Right atrium auricular region (tissue), 2 donors: ENCODE measurements around the gene SMCO4. TPM values are rescaled to one million over a fixed set of nuclear protein-coding genes. Genes with fewer than 3 reads are reported as not detected.

Experiments
- DNase-seq: peaks from one replicate; pipeline ENCODE4 v3.0.0-alpha.2; 2019; ENCODE audit warnings: low spot score
- H3K27ac ChIP-seq, 2 donors: fragments of 200-600 bp; sonication (generic); 1 replicate in 1 of 2; 2 replicates in 1 of 2; pipeline ENCODE4 v1.5.1; 2016 to 2019
- H3K27me3 ChIP-seq, 2 donors: fragments of 200-600 bp; sonication (generic); one replicate each; pipeline versions ENCODE4 v1.5.1 to v1.6.0; 2017 to 2019
- H3K36me3 ChIP-seq: fragments of 200-600 bp; sonication (generic); one replicate; pipeline ENCODE4 v1.5.1; 2016
- H3K4me1 ChIP-seq, 2 donors: fragments of 200-600 bp; sonication (generic); one replicate each; pipeline versions ENCODE4 v1.5.1 to v1.6.0; 2017 to 2019
- H3K4me3 ChIP-seq, 2 donors: fragments of 200-600 bp; sonication (generic); 1 replicate in 1 of 2; 2 replicates in 1 of 2; pipeline ENCODE4 v1.5.1; 2017 to 2019; ENCODE audit warnings: mild to moderate bottlenecking in 1 of 2, moderate library complexity in 1 of 2
- H3K9me3 ChIP-seq, 2 donors: fragments of 200-600 bp; sonication (generic); one replicate each; pipeline ENCODE4 v1.5.1; 2019
- total RNA-seq, 2 donors: library from RNA; depleted of rRNA; stranded (reverse); fragments of >200 nt; gene quantifications; one replicate each; pipeline ENCODE4 v1.1.0, GENCODE V29; 2016
- TF ChIP-seq, protein P1 (sequence below), 2 donors: fragments of 200-600 bp; sonication (generic); IDR thresholded peaks; one replicate each; pipeline ENCODE4 v1.5.1; 2019; ENCODE audit warnings: antibody characterized with exemption in 2 of 2

The SMCO4 gene
- total RNA-seq, 2 donors from 2014 or later, result 37.6 to 79.8 TPM

DNA sequence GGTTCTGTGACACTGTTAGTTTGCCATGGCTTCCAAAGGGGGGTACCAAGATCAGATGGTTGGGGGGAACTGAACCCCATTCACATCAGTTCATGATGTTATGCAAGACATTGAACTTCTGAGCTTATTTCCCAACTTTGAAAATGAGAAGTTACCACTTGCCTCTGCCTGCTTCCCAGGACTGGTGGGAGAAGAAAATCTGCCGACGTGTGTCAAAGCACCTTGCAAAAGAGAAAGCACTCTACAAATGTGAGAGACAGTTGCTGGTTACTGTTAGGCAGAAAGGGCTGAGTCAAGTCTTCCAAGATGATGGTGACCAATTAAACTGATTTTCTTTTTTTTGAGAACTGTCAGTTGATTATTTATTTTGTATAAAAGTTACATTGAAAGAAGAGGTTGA lies 45.6 kb downstream of the SMCO4 start:
- TF ChIP-seq, protein P1, sequence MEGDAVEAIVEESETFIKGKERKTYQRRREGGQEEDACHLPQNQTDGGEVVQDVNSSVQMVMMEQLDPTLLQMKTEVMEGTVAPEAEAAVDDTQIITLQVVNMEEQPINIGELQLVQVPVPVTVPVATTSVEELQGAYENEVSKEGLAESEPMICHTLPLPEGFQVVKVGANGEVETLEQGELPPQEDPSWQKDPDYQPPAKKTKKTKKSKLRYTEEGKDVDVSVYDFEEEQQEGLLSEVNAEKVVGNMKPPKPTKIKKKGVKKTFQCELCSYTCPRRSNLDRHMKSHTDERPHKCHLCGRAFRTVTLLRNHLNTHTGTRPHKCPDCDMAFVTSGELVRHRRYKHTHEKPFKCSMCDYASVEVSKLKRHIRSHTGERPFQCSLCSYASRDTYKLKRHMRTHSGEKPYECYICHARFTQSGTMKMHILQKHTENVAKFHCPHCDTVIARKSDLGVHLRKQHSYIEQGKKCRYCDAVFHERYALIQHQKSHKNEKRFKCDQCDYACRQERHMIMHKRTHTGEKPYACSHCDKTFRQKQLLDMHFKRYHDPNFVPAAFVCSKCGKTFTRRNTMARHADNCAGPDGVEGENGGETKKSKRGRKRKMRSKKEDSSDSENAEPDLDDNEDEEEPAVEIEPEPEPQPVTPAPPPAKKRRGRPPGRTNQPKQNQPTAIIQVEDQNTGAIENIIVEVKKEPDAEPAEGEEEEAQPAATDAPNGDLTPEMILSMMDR (IDR thresholded peaks at IDR 0.05), result no peak
- Histone ChIP-seq H3K27ac (no peak overlapping the region), H3K27me3 (no peaks in the 10 kb centered on the region), H3K9me3 (no peaks in the 10 kb centered on the region), H3K4me1 (no peaks in the 10 kb centered on the region), H3K36me3 (peaks cover 9% of the 10 kb centered on the region), H3K4me3 (no peak overlapping the region)
- no peak for DNase-seq

DNA sequence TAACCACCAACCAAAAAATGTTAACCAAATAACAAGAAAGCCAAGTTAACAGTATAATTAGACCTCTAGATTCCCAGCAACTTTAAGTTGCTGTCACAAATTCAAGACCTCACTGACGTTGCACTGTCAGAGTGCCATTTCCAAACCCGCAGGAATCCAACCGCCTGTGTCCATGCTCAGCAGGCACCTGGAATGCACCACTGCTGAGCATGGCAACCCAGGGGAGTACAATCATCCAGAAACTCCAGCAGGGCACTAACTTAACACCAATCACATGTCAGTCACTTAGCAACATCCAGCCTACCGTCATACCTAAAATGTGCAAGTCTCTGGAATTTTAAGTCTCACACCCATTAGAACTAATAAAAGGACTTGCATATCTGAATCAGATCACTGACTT lies 48.8 kb downstream of the SMCO4 start:
- Histone ChIP-seq H3K27me3 (no peaks in the 10 kb centered on the region), H3K36me3 (peaks cover 9% of the 10 kb centered on the region), H3K9me3 (no peaks in the 10 kb centered on the region), H3K4me3 (no peak overlapping the region), H3K27ac (no peak overlapping the region), H3K4me1 (no peaks in the 10 kb centered on the region)
- TF ChIP-seq, protein P1 (IDR thresholded peaks at IDR 0.05), result no peak
- no peak for DNase-seq

DNA sequence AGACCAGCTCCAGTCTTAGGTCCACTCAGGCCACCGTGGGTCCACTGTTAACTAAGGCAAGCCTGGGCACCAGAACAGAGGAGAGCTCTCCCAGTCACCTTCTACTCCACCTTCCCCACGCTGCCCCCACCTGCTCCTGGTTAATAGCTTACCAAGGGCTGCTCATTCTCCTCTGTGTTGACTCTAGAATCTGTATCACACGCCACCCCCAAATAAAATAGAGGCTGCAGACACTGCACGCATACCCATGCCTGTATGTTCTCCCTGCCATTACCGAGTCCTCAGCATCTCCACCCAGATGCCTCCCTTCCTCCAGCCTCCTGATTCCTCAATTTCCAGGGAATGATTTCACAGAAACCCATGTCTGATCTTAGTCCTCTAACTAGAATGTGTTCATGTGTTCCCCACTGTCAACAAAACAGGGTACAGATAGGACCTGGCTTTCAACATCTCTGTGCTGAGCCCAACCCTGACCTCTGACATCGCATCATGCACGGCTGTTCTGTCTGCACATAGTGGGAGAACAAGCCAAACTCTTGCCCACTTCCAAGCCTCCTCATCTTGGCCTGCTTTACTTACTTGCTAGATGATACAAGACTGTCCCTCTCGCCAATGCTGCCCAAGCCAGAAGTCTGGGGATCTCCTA lies 49.8 kb downstream of the SMCO4 start:
- H3K36me3 ChIP-seq, result peaks cover 3% of the 10 kb centered on the region

DNA sequence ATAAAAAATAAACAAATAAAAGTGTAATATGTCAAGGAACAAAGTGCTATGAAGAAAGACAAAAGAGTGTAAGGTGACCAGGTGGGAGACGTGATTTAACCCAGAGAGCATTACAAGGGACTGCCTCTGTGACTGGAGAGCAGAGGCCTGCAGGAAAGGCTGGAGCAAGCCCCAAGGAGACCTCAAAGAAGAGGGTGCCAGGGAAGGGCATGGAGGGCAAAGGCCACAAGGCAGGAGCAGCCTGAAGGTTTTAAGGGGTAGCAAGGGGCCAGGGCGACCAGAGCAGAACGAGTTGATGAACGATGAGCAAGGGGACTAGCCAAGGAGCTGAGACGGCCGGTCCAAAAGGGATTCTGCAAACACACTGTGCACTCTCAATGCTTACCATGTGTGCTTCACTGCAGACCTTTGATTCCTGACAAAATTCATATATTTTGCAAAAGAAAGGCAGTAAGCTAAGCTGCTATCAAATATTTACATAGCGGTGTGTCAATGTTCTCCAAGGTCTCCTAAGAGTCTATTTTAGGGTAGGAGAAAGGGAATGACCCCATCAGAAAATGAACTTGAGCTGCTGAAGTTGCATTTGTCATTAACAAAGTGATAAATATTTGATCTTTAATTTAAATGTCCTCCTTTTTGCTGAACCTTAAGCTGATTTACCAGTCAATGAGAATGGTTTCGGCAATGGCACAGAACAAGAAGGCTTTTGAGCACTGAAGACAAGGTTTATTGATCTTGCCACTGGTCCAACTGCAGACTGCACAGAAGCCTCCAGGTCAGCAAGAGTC lies 50.5 kb downstream of the SMCO4 start:
- no peaks in the 10 kb centered on the region for H3K27me3 ChIP-seq
- H3K9me3 ChIP-seq, result no peaks in the 10 kb centered on the region
- H3K36me3 ChIP-seq, result peaks cover 3% of the 10 kb centered on the region
- TF ChIP-seq, protein P1 (IDR thresholded peaks at IDR 0.05), result no peak
- no peaks in the 10 kb centered on the region for H3K4me1 ChIP-seq
- no peak overlapping the region for H3K4me3 ChIP-seq
- H3K27ac ChIP-seq, result no peak overlapping the region
- DNase-seq, result no peak

More for the DNA sequence above, 49.8 kb downstream of the SMCO4 start:
- Histone ChIP-seq H3K9me3 (no peaks in the 10 kb centered on the region), H3K4me1 (no peaks in the 10 kb centered on the region), H3K27ac (no peak overlapping the region), H3K4me3 (no peak overlapping the region), H3K27me3 (no peaks in the 10 kb centered on the region)
- no peak for DNase-seq
- TF ChIP-seq, protein P1 (IDR thresholded peaks at IDR 0.05), result no peak

DNA sequence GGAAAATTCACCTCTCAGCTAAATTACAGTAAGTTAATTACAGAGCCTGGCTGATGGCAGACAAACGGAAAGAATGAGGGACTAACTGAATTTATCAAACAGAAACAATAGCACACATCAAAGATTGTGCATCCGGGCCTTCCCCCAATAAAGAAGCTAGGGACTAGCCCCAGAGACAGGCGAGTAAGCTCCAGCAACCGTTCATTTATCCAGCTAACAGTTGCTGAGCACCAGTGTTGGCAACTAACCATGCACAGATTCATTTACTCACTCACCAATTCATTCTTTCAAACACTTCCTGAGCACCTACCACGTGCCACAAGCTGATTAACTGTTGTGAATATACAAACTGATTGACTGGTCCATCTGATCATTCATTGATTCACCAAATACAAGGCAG lies 51.2 kb downstream of the SMCO4 start:
- Histone ChIP-seq H3K27me3 (no peaks in the 10 kb centered on the region), H3K9me3 (no peaks in the 10 kb centered on the region), H3K36me3 (peaks cover 3% of the 10 kb centered on the region), H3K27ac (no peak overlapping the region), H3K4me1 (peaks cover 0 to under 1% of the 10 kb centered on the region in 2 donors), H3K4me3 (no peak overlapping the region)
- DNase-seq, result no peak
- TF ChIP-seq, protein P1 (IDR thresholded peaks at IDR 0.05), result no peak
